GM12878 (cell line): ENCODE results near the gene NMRK2. TPM values are rescaled to one million over a fixed set of nuclear protein-coding genes. Genes with fewer than 3 reads are reported as not detected.

Experiments used
- ATAC-seq: fragments of 200-7000 bp; cut with Tn5 transposase; 3 replicates; pipeline ENCODE4 v1.9.1; 2020; ENCODE audit warnings: mild to moderate bottlenecking, moderate library complexity
- BruUV-seq: library from RNA; stranded (reverse); fragments of 400-500 nt; replicated peaks from 2 replicates; lab custom pipeline; 2021; lab: Mats Ljungman, UMichigan
- CTCF ChIA-PET: fragments of 300-600 bp; sonication (Branson Sonifier 250); formaldehyde crosslinking; extraction: SDS; loops from one replicate; lab custom pipeline; 2021; ENCODE audit warnings: inconsistent platforms; lab: Yijun Ruan, JAX
- POLR2A ChIA-PET: fragments of 350-600 bp; formaldehyde crosslinking; extraction: SDS; loops from one replicate; lab custom pipeline; 2021; ENCODE audit warnings: inconsistent platforms; lab: Charles Lee
- RAD21 ChIA-PET: fragments of 300-600 bp; sonication (Branson Sonifier 250); formaldehyde crosslinking; loops from one replicate; lab custom pipeline; 2023; ENCODE audit warnings: antibody characterized with exemption; ENCODE audit not compliant: unreplicated experiment; lab: Charles Lee
- SMC1A ChIA-PET: fragments of 300-600 bp; sonication (Branson Sonifier 250); formaldehyde crosslinking; loops from one replicate; lab custom pipeline; 2023; ENCODE audit not compliant: unreplicated experiment, uncharacterized antibody; lab: Charles Lee
- DNase-seq: peaks from one replicate; pipeline ENCODE4 v3.0.0-alpha.2; 2011; ENCODE audit warnings: low read depth, low spot score
- FAIRE-seq: peaks from 3 replicates; lab custom pipeline; 2011; peaks lifted over from hg19 to GRCh38; lab: Jason Lieb, UNC
- H2AFZ ChIP-seq: 2 replicates; pipeline ENCODE4 v1.6.0; 2011; ENCODE audit warnings: low read depth, low read length, control low read depth; ENCODE audit not compliant: control insufficient read depth
- H3K27ac ChIP-seq: 2 replicates; pipeline ENCODE4 v1.5.1; 2011; ENCODE audit warnings: control low read depth; ENCODE audit not compliant: control insufficient read depth, insufficient read depth
- H3K27me3 ChIP-seq, 2 experiments: replicated peaks in 1 of 2; 2 replicates each; pipeline versions ENCODE4 v1.6.0 to v1.6.1; 2011; ENCODE audit warnings: low read length in 1 of 2; ENCODE audit not compliant: control insufficient read depth in 2 of 2, insufficient read depth in 2 of 2
- H3K36me3 ChIP-seq, 2 experiments: 2 replicates each; pipeline ENCODE4 v1.5.1; 2011; ENCODE audit warnings: low read length in 1 of 2; ENCODE audit not compliant: control insufficient read depth in 2 of 2, insufficient read depth in 2 of 2
- H3K4me1 ChIP-seq: 2 replicates; pipeline ENCODE4 v1.6.1; 2011; ENCODE audit warnings: mild to moderate bottlenecking, low read length, moderate library complexity, mixed read lengths; ENCODE audit not compliant: control insufficient read depth, insufficient read depth
- H3K4me2 ChIP-seq: 2 replicates; pipeline ENCODE4 v1.6.0; 2011; ENCODE audit warnings: control low read depth; ENCODE audit not compliant: control insufficient read depth, insufficient read depth
- H3K4me3 ChIP-seq: fragments of 200-600 bp; sonication (generic); 2 replicates; pipeline ENCODE4 v1.5.1; 2016
- H3K79me2 ChIP-seq: 2 replicates; pipeline ENCODE4 v1.6.0; 2011; ENCODE audit warnings: low read length; ENCODE audit not compliant: control insufficient read depth, insufficient read depth
- H3K9ac ChIP-seq: 2 replicates; pipeline ENCODE4 v1.8.0; 2011; ENCODE audit warnings: low read length, control low read depth, mixed read lengths; ENCODE audit not compliant: control insufficient read depth, insufficient read depth
- H3K9me3 ChIP-seq: replicated peaks from 3 replicates; pipeline ENCODE4 v1.5.1; 2011; ENCODE audit warnings: mild to moderate bottlenecking, low read length; ENCODE audit not compliant: control insufficient read depth, insufficient read depth
- H4K20me1 ChIP-seq: 2 replicates; pipeline ENCODE4 v1.6.0; 2011; ENCODE audit not compliant: control insufficient read depth, insufficient read depth
- ASH2L ChIP-seq: fragments of 300-600, 200-600 bp; sonication (generic); IDR thresholded peaks from 2 replicates; pipeline ENCODE4 v1.6.1; 2017; ENCODE audit warnings: low read depth, mild to moderate bottlenecking, borderline replicate concordance
- BACH1 ChIP-seq: fragments of 450-650 bp; IDR thresholded peaks from 2 replicates; pipeline ENCODE4 v1.6.1; 2017; ENCODE audit warnings: mild to moderate bottlenecking, borderline replicate concordance
- BCL11A ChIP-seq: IDR thresholded peaks from 2 replicates; pipeline ENCODE4 v1.6.1; 2011; ENCODE audit warnings: low read depth, low read length
- CTCF ChIP-seq, 3 experiments: IDR thresholded peaks in 2 of 3; conservative IDR thresholded peaks in 1 of 3; 2 replicates each; pipeline ENCODE4 v1.5.1; 2011; ENCODE audit warnings: low read depth in 3 of 3, low read length in 3 of 3, mild to moderate bottlenecking in 3 of 3, control low read depth in 2 of 3, moderate library complexity in 2 of 3, inconsistent platforms in 1 of 3, mixed read lengths in 1 of 3; ENCODE audit not compliant: control insufficient read depth in 2 of 3, insufficient read depth in 1 of 3; ENCODE audit errors: extremely low read depth in 1 of 3
- E2F4 ChIP-seq: IDR thresholded peaks from 2 replicates; pipeline ENCODE4 v1.6.1; 2012; ENCODE audit warnings: low read depth, low read length, improper control_type of control experiment
- EGR1 ChIP-seq, 2 experiments: IDR thresholded peaks; 1 replicate in 1 of 2; 2 replicates in 1 of 2; pipeline ENCODE4 v1.6.1; 2011 to 2012; ENCODE audit warnings: low read depth in 2 of 2, low read length in 2 of 2, borderline replicate concordance in 1 of 2, mild to moderate bottlenecking in 1 of 2, moderate library complexity in 1 of 2
- ELK1 ChIP-seq: IDR thresholded peaks from 2 replicates; pipeline ENCODE4 v1.6.1; 2012; ENCODE audit warnings: low read depth, low read length, improper control_type of control experiment
- KAT2A ChIP-seq: conservative IDR thresholded peaks from 2 replicates; pipeline ENCODE4 v1.6.1; 2011; ENCODE audit warnings: low read depth, low read length; ENCODE audit not compliant: control insufficient read depth
- MYB ChIP-seq: fragments of 150-350 bp; IDR thresholded peaks from 2 replicates; pipeline ENCODE4 v1.6.1; 2014; ENCODE audit warnings: mild to moderate bottlenecking, low read depth, low read length, borderline replicate concordance
- NBN ChIP-seq: fragments of 450-650 bp; IDR thresholded peaks from 2 replicates; pipeline ENCODE4 v1.6.1; 2016
- NRF1 ChIP-seq: conservative IDR thresholded peaks from 2 replicates; pipeline ENCODE4 v1.6.1; 2011; ENCODE audit warnings: mild to moderate bottlenecking, low read depth, low read length, improper control_type of control experiment
- PAX5 ChIP-seq: IDR thresholded peaks from 2 replicates; pipeline ENCODE4 v1.6.1; 2011; ENCODE audit warnings: low read depth, low read length, borderline replicate concordance
- PBX3 ChIP-seq: IDR thresholded peaks from 2 replicates; pipeline ENCODE4 v1.6.1; 2011; ENCODE audit warnings: mild to moderate bottlenecking, low read depth, low read length, moderate library complexity; ENCODE audit not compliant: insufficient replicate concordance
- RCOR1 ChIP-seq: conservative IDR thresholded peaks from 2 replicates; pipeline ENCODE4 v1.6.1; 2012; ENCODE audit warnings: low read depth, low read length, improper control_type of control experiment
- WRNIP1 ChIP-seq: IDR thresholded peaks from 2 replicates; pipeline ENCODE4 v1.6.1; 2011; ENCODE audit warnings: low read depth, low read length, improper control_type of control experiment, borderline replicate concordance
- WGBS: methylation state at CpG from one replicate; pipeline ENCODE4 v1.1.6; 2016; ENCODE audit warnings: low lambda C conversion rate; ENCODE audit not compliant: insufficient replicate concordance, insufficient coverage; ENCODE audit errors: missing lambda C conversion rate; 5-methylcytosine and 5-hydroxymethylcytosine counted together
- in situ Hi-C: fragments of 300-500 bp; cut with MboI; formaldehyde crosslinking; loops from 9 replicates; pipeline ENCODE4 v1.14.3; 2018; ENCODE audit warnings: mixed read lengths
- intact Hi-C: fragments of 100-400 bp; cut with micrococcal nuclease; formaldehyde crosslinking; loops from one replicate; pipeline ENCODE4 v1.14.2; 2022; ENCODE audit not compliant: unreplicated experiment
- polyA plus RNA-seq, 11 experiments: library from polyadenylated mRNA; depleted of rRNA in 4 of 11; unstranded in 6 of 11; stranded (reverse) in 5 of 11; fragments of >200 nt; fragmentation: Nextera tagmentation in 4 of 11; fragmentation: Illumina TruSeq in 1 of 11; extraction: Ambion mirVana in 4 of 11; extraction: Trizol in 1 of 11; gene quantifications; 1 replicate in 1 of 11; 2 replicates in 10 of 11; pipeline versions ENCODE4 v1.2.1 to v1.2.3, GENCODE V29; 2011 to 2016; ENCODE audit warnings: inconsistent platforms in 2 of 11, missing spikeins in 2 of 11, low read depth in 1 of 11
- total RNA-seq, 4 experiments: library from RNA; depleted of rRNA in 3 of 4; stranded (reverse); fragments of >200 nt in 3 of 4; fragmentation: Illumina TruSeq in 1 of 4; extraction: Trizol in 1 of 4; gene quantifications; 2 replicates each; pipeline versions ENCODE4 v1.2.1 to v1.2.3, GENCODE V29; 2013 to 2021
- TF ChIP-seq, protein P1 (sequence below): IDR thresholded peaks from 2 replicates; pipeline ENCODE4 v1.6.1; 2012; ENCODE audit warnings: mild to moderate bottlenecking, low read depth, low read length

NMRK2 gene
- total and polyA plus RNA-seq, 10 of the 15 experiments (the other 5 are each of a cell fraction or from before 2014, with no cell fraction given) = 0.14 to 0.15 TPM; not detected in 8

- in situ Hi-C loops (no loop called here), intact Hi-C loops (no loop called here)
- TF ChIP-seq NBN (no peak), KAT2A (no peak), E2F4 (no peak), PBX3 (no peak), BACH1 (no peak), MYB (no peak), CTCF (IDR thresholded peaks at IDR 0.05 in 2 of 3, conservative IDR thresholded peaks at IDR 0.05 in 1 of 3; ENCODE audit: control insufficient read depth in 2 of 3, extremely low read depth in 1 of 3, insufficient read depth in 1 of 3, low read depth in 3 of 3, low read length in 3 of 3) (no peak), RCOR1 (no peak), ASH2L (no peak), NRF1 (no peak), EGR1 (IDR thresholded peaks at IDR 0.05; ENCODE audit: borderline replicate concordance in 1 of 2, low read depth in 2 of 2, low read length in 2 of 2) (no peak), PAX5 (no peak), WRNIP1 (no peak), BCL11A (no peak), ELK1 (no peak)
- TF ChIP-seq, protein P1, sequence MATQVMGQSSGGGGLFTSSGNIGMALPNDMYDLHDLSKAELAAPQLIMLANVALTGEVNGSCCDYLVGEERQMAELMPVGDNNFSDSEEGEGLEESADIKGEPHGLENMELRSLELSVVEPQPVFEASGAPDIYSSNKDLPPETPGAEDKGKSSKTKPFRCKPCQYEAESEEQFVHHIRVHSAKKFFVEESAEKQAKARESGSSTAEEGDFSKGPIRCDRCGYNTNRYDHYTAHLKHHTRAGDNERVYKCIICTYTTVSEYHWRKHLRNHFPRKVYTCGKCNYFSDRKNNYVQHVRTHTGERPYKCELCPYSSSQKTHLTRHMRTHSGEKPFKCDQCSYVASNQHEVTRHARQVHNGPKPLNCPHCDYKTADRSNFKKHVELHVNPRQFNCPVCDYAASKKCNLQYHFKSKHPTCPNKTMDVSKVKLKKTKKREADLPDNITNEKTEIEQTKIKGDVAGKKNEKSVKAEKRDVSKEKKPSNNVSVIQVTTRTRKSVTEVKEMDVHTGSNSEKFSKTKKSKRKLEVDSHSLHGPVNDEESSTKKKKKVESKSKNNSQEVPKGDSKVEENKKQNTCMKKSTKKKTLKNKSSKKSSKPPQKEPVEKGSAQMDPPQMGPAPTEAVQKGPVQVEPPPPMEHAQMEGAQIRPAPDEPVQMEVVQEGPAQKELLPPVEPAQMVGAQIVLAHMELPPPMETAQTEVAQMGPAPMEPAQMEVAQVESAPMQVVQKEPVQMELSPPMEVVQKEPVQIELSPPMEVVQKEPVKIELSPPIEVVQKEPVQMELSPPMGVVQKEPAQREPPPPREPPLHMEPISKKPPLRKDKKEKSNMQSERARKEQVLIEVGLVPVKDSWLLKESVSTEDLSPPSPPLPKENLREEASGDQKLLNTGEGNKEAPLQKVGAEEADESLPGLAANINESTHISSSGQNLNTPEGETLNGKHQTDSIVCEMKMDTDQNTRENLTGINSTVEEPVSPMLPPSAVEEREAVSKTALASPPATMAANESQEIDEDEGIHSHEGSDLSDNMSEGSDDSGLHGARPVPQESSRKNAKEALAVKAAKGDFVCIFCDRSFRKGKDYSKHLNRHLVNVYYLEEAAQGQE = no peak
- no peaks in the 10 kb centered on the region for H3K79me2 ChIP-seq
- H3K4me2 ChIP-seq = no peak overlapping the region
- ChIA-PET CTCF (no interaction called here), POLR2A (no interaction called here), RAD21 (no interaction called here), SMC1A (no interaction called here)
- no peak overlapping the region for H3K9ac ChIP-seq
- no peaks in the 10 kb centered on the region for H3K4me1 ChIP-seq
- H3K36me3 ChIP-seq = no peaks in the 10 kb centered on the region
- H2AFZ ChIP-seq = no peak overlapping the region
- FAIRE-seq (no peak), ATAC-seq (no peak), DNase-seq (no peak)
- no TSS peak for BruUV-seq
- no peak overlapping the region for H3K27ac ChIP-seq
- H3K9me3 ChIP-seq = no peaks in the 10 kb centered on the region; the same call in 2 of the 3 replicates
- H3K4me3 ChIP-seq = no peak overlapping the region
- H3K27me3 ChIP-seq = no peaks in the 10 kb centered on the region
- 71% methylated on average over 5 of the region's 9 CpGs for WGBS
- H4K20me1 ChIP-seq = no peaks in the 10 kb centered on the region
Observed at GRCh38 chr19:3914199-3914598, 18.7 kb upstream of the NMRK2 start.
